Transverse colon (tissue), 4 donors: Measurements from ENCODE around the gene PDE2A. TPM values are rescaled to one million over a fixed set of nuclear protein-coding genes. Genes with fewer than 3 reads are reported as not detected.

ENCODE experiments used
- DNase-seq: peaks from one replicate; pipeline ENCODE4 v3.0.0-alpha.2; 2019
- H3K27ac ChIP-seq, 4 donors: fragments of 200-600 bp; sonication (generic); 2 replicates each; pipeline ENCODE4 v1.5.1; 2016 to 2018; ENCODE audit warnings: inconsistent platforms in 4 of 4
- H3K27me3 ChIP-seq: fragments of 200-600 bp; sonication (generic); 2 replicates; pipeline ENCODE4 v1.5.1; 2017; ENCODE audit warnings: inconsistent platforms
- H3K36me3 ChIP-seq, 4 donors: fragments of 200-600 bp; sonication (generic); 2 replicates each; pipeline ENCODE4 v1.5.1; 2017 to 2019; ENCODE audit warnings: inconsistent platforms in 4 of 4
- H3K4me1 ChIP-seq, 4 donors: fragments of 200-600 bp; sonication (generic); 2 replicates each; pipeline ENCODE4 v1.5.1; 2017 to 2020; ENCODE audit warnings: inconsistent platforms in 4 of 4
- H3K4me3 ChIP-seq, 4 donors: fragments of 200-600 bp; sonication (generic); 1 replicate in 1 of 4; 2 replicates in 3 of 4; pipeline versions ENCODE4 v1.5.1 to v1.6.1; 2017 to 2019; ENCODE audit warnings: inconsistent platforms in 4 of 4
- H3K9me3 ChIP-seq, 2 donors: fragments of 200-600 bp; sonication (generic); 2 replicates each; pipeline ENCODE4 v1.5.1; 2017 to 2019; ENCODE audit warnings: inconsistent platforms in 2 of 2
- CTCF ChIP-seq, 5 experiments: fragments of 200-600 bp in 3 of 5; fragments of 450-650 bp in 2 of 5; sonication (generic) in 3 of 5; IDR thresholded peaks; 1 replicate in 2 of 5; 2 replicates in 3 of 5; pipeline ENCODE4 v1.5.1; 2016 to 2017; ENCODE audit warnings: antibody characterized with exemption in 5 of 5, inconsistent platforms in 3 of 5, mild to moderate bottlenecking in 2 of 5, moderate library complexity in 1 of 5
- EP300 ChIP-seq: sonication (generic); formaldehyde crosslinking; IDR thresholded peaks from one replicate; pipeline ENCODE4 v1.6.1; 2017; ENCODE audit warnings: antibody characterized with exemption, low read depth
- POLR2A ChIP-seq: fragments of 450-650 bp; IDR thresholded peaks from one replicate; pipeline ENCODE4 v1.6.1; 2016; ENCODE audit warnings: antibody characterized with exemption, mild to moderate bottlenecking, moderate library complexity
- POLR2AphosphoS5 ChIP-seq, 3 donors: sonication (generic); formaldehyde crosslinking; IDR thresholded peaks; one replicate each; pipeline ENCODE4 v1.6.1; 2016; ENCODE audit warnings: antibody characterized with exemption in 3 of 3
- WGBS, 2 donors: methylation state at CpG; one replicate each; pipeline ENCODE4 v1.1.5; 2018; ENCODE audit warnings: low coverage in 1 of 2; 5-methylcytosine and 5-hydroxymethylcytosine counted together
- in situ Hi-C, 4 donors: fragments of 200-750 bp; cut with MboI; loops; one replicate each; pipeline versions ENCODE4 v1.15.0 to v1.15.1; 2017; ENCODE audit warnings: low sequenced_read_pairs in 3 of 4, low pct_ligation_motif_present in 1 of 4, low pct_unique_long_range_greater_than_20kb in 1 of 4
- intact Hi-C: fragments of 100-400 bp; cut with DNase I; formaldehyde crosslinking; loops from one replicate; pipeline ENCODE4 v1.15.1; 2023; ENCODE audit warnings: low total_unique reads
- total RNA-seq, 4 donors: library from RNA; depleted of rRNA; stranded (reverse); fragments of >200 nt; gene quantifications; one replicate each; pipeline ENCODE4 v1.1.0, GENCODE V29; 2016

Gene PDE2A
- total RNA-seq, 4 donors from 2014 or later, result 6.6 to 41.9 (median 17.1) TPM

- in situ Hi-C loops (no loop called here), intact Hi-C loops (no loop called here)
- H3K4me3 ChIP-seq, result no peak overlapping the region
- peaks cover 0 to 20% (median 6%) of the 10 kb centered on the region in 4 donors for H3K4me1 ChIP-seq
- no peak for DNase-seq
- peak overlapping the region in 1 of 4 donors; percentile 25 for H3K27ac ChIP-seq
- no peaks in the 10 kb centered on the region for H3K27me3 ChIP-seq
- no peak for TF ChIP-seq EP300
- no peak for TF ChIP-seq CTCF (IDR thresholded peaks at IDR 0.05)
- no peak for TF ChIP-seq POLR2A
- TF ChIP-seq POLR2AphosphoS5 (IDR thresholded peaks at IDR 0.05), result no peak
- H3K9me3 ChIP-seq, result no peaks in the 10 kb centered on the region
- WGBS, 2 donors, result 69% methylated on average over 10 of the region's 10 CpGs; no CpG with 5 or more reads in 1 of the 2 donors
- peaks cover 0 to 21% (median 11%) of the 10 kb centered on the region in 4 donors for H3K36me3 ChIP-seq
Measured at GRCh38 chr11:72712841-72713240, 38.6 kb upstream of the PDE2A start.

GRCh38 chr11:72712168-72712751 lies 38.0 kb upstream of the PDE2A start:
- intact Hi-C loops, result no loop called here
- 45 to 76% methylated on average over 5 to 26 of the region's 26 CpGs for WGBS, 2 donors
- H3K27ac ChIP-seq, result no peak overlapping the region

GRCh38 chr11:72711141-72711540 lies 36.9 kb upstream of the PDE2A start:
- DNase-seq, result no peak
- no peak for TF ChIP-seq POLR2A
- no peak for TF ChIP-seq POLR2AphosphoS5 (IDR thresholded peaks at IDR 0.05)
- TF ChIP-seq CTCF (IDR thresholded peaks at IDR 0.05), result no peak
- no peak for TF ChIP-seq EP300

More at GRCh38 chr11:72712168-72712751, 38.0 kb upstream of the PDE2A start:
- H3K27me3 ChIP-seq, result no peaks in the 10 kb centered on the region
- in situ Hi-C loops, result no loop called here
- DNase-seq, result peak; percentile 50
- H3K4me1 ChIP-seq, result peaks cover 0 to 16% (median 6%) of the 10 kb centered on the region in 4 donors
- H3K9me3 ChIP-seq, result no peaks in the 10 kb centered on the region
- no peak for TF ChIP-seq POLR2AphosphoS5 (IDR thresholded peaks at IDR 0.05)
- H3K4me3 ChIP-seq, result no peak overlapping the region
- H3K36me3 ChIP-seq, result peaks cover 0 to 27% (median 13%) of the 10 kb centered on the region in 4 donors

GRCh38 chr11:72710278-72710677 lies 36.1 kb upstream of the PDE2A start:
- Histone ChIP-seq H3K9me3 (no peaks in the 10 kb centered on the region), H3K4me3 (no peak overlapping the region), H3K36me3 (peaks cover 0 to 44% (median 14%) of the 10 kb centered on the region in 4 donors), H3K4me1 (peaks cover 0 to 7% (median 6%) of the 10 kb centered on the region in 4 donors), H3K27me3 (no peaks in the 10 kb centered on the region), H3K27ac (no peak overlapping the region)
- WGBS, 2 donors, result 98% methylated on average over 7 of the region's 11 CpGs; no CpG with 5 or more reads in 1 of the 2 donors
- TF ChIP-seq CTCF (IDR thresholded peaks at IDR 0.05) (no peak), POLR2A (no peak), EP300 (no peak), POLR2AphosphoS5 (IDR thresholded peaks at IDR 0.05) (no peak)
- no peak for DNase-seq
- intact Hi-C loops (no loop called here), in situ Hi-C loops (no loop called here)

More at GRCh38 chr11:72711141-72711540, 36.9 kb upstream of the PDE2A start:
- Histone ChIP-seq H3K4me1 (peaks cover 0 to 7% (median 6%) of the 10 kb centered on the region in 4 donors), H3K27ac (no peak overlapping the region), H3K36me3 (peaks cover 0 to 38% (median 14%) of the 10 kb centered on the region in 4 donors), H3K27me3 (no peaks in the 10 kb centered on the region), H3K9me3 (no peaks in the 10 kb centered on the region), H3K4me3 (no peak overlapping the region)
- 90% methylated on average over 9 of the region's 9 CpGs; no CpG with 5 or more reads in 1 of the 2 donors for WGBS, 2 donors
- intact Hi-C loops (no loop called here), in situ Hi-C loops (no loop called here)
